HEK293T (cell line): ENCODE results near the gene SGO2.
"Not testable (repeated sequence)": the region's sequence is repeated elsewhere in the genome, so short reads cannot be mapped to it uniquely, and the experiment has no call there.

ENCODE experiments used
- BHLHE40 ChIP-seq: fragments of 450-650 bp; IDR thresholded peaks from 2 replicates; pipeline ENCODE4 v1.6.1; 2016; ENCODE audit warnings: mild to moderate bottlenecking, moderate library complexity, borderline replicate concordance
- CTBP1 ChIP-seq: fragments of 450-650 bp; IDR thresholded peaks from 2 replicates; pipeline ENCODE4 v1.6.1; 2016; ENCODE audit warnings: borderline replicate concordance
- ELF4 ChIP-seq: fragments of 450-650 bp; IDR thresholded peaks from 2 replicates; pipeline ENCODE4 v1.6.1; 2017; ENCODE audit warnings: antibody characterized with exemption
- FOXK2 ChIP-seq: fragments of 450-650 bp; IDR thresholded peaks from 2 replicates; pipeline ENCODE4 v1.6.1; 2016; ENCODE audit warnings: mild to moderate bottlenecking
- FOXM1 ChIP-seq: fragments of 450-650 bp; IDR thresholded peaks from 2 replicates; pipeline ENCODE4 v1.6.1; 2017; ENCODE audit warnings: mild to moderate bottlenecking, borderline replicate concordance
- HDGF ChIP-seq: fragments of 450-650 bp; IDR thresholded peaks from 2 replicates; pipeline ENCODE4 v1.6.1; 2017; ENCODE audit warnings: antibody characterized with exemption, borderline replicate concordance
- NFRKB ChIP-seq: fragments of 450-650 bp; IDR thresholded peaks from 2 replicates; pipeline ENCODE4 v1.6.1; 2016; ENCODE audit warnings: mild to moderate bottlenecking, moderate library complexity
- SP1 ChIP-seq: fragments of 450-650 bp; IDR thresholded peaks from 2 replicates; pipeline ENCODE4 v1.6.1; 2017
- SUZ12 ChIP-seq: fragments of 450-650 bp; IDR thresholded peaks from 2 replicates; pipeline ENCODE4 v1.6.1; 2016; ENCODE audit warnings: mild to moderate bottlenecking

DNA sequence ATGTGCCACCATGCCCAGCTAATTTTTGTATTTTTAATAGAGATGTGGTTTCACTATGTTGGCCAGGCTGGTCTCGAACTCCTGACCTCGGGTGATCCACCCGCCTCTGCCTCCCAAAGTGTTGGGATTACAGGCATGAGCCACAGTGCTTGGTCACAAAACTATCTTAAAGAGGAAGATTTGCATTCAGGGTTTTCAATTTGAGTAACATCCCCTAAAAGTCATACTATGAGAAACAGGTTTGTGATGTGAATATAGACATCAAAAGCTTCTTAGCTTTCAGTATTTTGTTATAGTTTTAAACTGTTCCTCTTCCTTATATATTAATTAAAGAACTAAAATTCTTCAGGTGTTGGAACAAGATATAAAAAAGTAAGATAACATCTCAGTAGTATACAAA is 84.2 kb downstream of the SGO2 start:
- TF ChIP-seq ELF4, SUZ12, CTBP1, NFRKB, SP1, HDGF, BHLHE40, FOXM1, FOXK2: not testable (repeated sequence)
